Spleen (tissue), 7 donors: ENCODE data around the gene DAPK1.

ENCODE experiments used
- CTCF ChIP-seq, 11 experiments: fragments of 200-600 bp in 7 of 11; fragments of 450-650 bp in 4 of 11; sonication (generic) in 4 of 11; IDR thresholded peaks in 8 of 11; conservative IDR thresholded peaks in 3 of 11; 1 replicate in 7 of 11; 2 replicates in 4 of 11; pipeline versions ENCODE4 v1.4.0 to v1.8.0; 2016 to 2021; ENCODE audit warnings: antibody characterized with exemption in 11 of 11, inconsistent platforms in 4 of 11, mild to moderate bottlenecking in 1 of 11
- POLR2A ChIP-seq, 3 donors: fragments of 450-650 bp; IDR thresholded peaks; one replicate each; pipeline ENCODE4 v1.5.1; 2017; ENCODE audit warnings: antibody characterized with exemption in 3 of 3, mild to moderate bottlenecking in 1 of 3
- POLR2AphosphoS5 ChIP-seq, 3 donors: sonication (generic); formaldehyde crosslinking; IDR thresholded peaks; one replicate each; pipeline ENCODE4 v1.5.1; 2017; ENCODE audit warnings: antibody characterized with exemption in 3 of 3
- donor health status: DM: no; HTN: no; CAD: no; lungs with moderate emphysema.
- donor health status: DM: no; HTN: no; CAD: no.
- donor health status: DM: no; HTN: no; CAD: no.

DNA sequence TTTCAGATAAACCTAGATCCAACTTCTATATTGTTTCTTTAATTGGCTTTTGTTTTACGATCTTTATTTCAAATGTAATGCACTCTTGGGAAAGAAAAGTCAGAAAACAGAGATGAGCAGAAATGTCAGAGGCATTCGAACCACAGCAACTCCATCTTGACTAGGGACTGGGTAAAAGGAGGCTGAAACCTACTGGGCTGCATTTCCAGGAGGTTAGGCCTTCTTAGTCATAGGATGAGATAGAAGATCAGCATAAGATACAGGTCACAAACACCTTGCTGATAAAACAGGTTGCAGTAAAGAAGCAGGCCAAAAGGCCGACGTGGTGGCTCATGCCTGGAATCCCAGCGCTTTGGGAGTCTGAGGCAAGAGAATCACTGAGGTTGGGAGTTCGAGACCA lies 30.5 kb upstream of the DAPK1 start:
- no peak for TF ChIP-seq POLR2AphosphoS5 (IDR thresholded peaks at IDR 0.05)
- TF ChIP-seq CTCF (IDR thresholded peaks at IDR 0.05 in 8 of 11, conservative IDR thresholded peaks at IDR 0.05 in 3 of 11) = no peak
- no peak for TF ChIP-seq POLR2A (IDR thresholded peaks at IDR 0.05)
